ENCODE data around the gene TRAF5. TPM values are rescaled to one million over a fixed set of nuclear protein-coding genes. Genes with fewer than 3 reads are reported as not detected.

The TRAF5 gene
- total and polyA plus RNA-seq, 2 of the 4 experiments (the other 2 are of a cell fraction): 10.0 to 14.7 TPM

- H2BK120ac ChIP-seq (ENCODE audit: low read depth, low read length): no peak overlapping the region
- no peak overlapping the region for H3K4me3 ChIP-seq (ENCODE audit: insufficient read depth, low read depth, low read length)
- in situ Hi-C loops (cut with MboI; ENCODE audit: low sequenced_read_pairs) (no loop called here), dilution Hi-C loops (cut with HindIII; ENCODE audit: low sequenced_read_pairs, unreplicated experiment) (no loop called here), intact Hi-C loops (cut with micrococcal nuclease) (no loop called here)
- H2AK5ac ChIP-seq (ENCODE audit: low read depth, low read length): no peak overlapping the region
- H2AK9ac ChIP-seq (replicated peaks; ENCODE audit: low read depth, low read length, poor library complexity): no peak overlapping the region
- H4K5ac ChIP-seq (ENCODE audit: low read depth, low read length): no peak overlapping the region
- H3K9me1 ChIP-seq (ENCODE audit: insufficient read depth, low read length): no peaks in the 10 kb centered on the region
- H4K91ac ChIP-seq (ENCODE audit: insufficient read depth, low read depth, low read length): no peak overlapping the region
- BruUV-seq (replicated peaks): no TSS peak
- DNase-seq: no peak
- peaks cover 2% of the 10 kb centered on the region; the same call in 1 of the 2 replicates for H3K4me1 ChIP-seq (ENCODE audit: control insufficient read depth, insufficient read depth, low read length)
- no peaks in the 10 kb centered on the region for H3K27me3 ChIP-seq (ENCODE audit: control insufficient read depth, insufficient read depth, low read length)
- no peak overlapping the region for H2AFZ ChIP-seq (replicated peaks; ENCODE audit: low read length, poor library complexity)
- peaks cover 13% of the 10 kb centered on the region for H3K36me3 ChIP-seq (ENCODE audit: control insufficient read depth, insufficient read depth, low read length)
- POLR2A ChIA-PET (ENCODE audit: unreplicated experiment): no interaction called here
- H3K4ac ChIP-seq (ENCODE audit: low read depth, low read length): no peak overlapping the region
- H3K27ac ChIP-seq (ENCODE audit: insufficient read depth, low read length): no peak overlapping the region
- no peak overlapping the region for H3K18ac ChIP-seq (ENCODE audit: low read depth, low read length)
- no peak overlapping the region for H2BK5ac ChIP-seq (ENCODE audit: low read depth, low read length, poor library complexity, severe bottlenecking)
- peak; percentile 15 for ATAC-seq (ENCODE audit: low read depth)
- H2BK20ac ChIP-seq (ENCODE audit: low read depth, low read length): no peak overlapping the region
- no peak for TF ChIP-seq RAD21 (IDR thresholded peaks at IDR 0.05; ENCODE audit: low read length)
- no peak for TF ChIP-seq SMC3 (IDR thresholded peaks at IDR 0.05; ENCODE audit: low read depth, low read length)
- TF ChIP-seq NFE2L2 (IDR thresholded peaks at IDR 0.05; ENCODE audit: low read depth, low read length): no peak
- no peak for TF ChIP-seq RCOR1 (IDR thresholded peaks at IDR 0.05; ENCODE audit: insufficient replicate concordance, low read length)
- TF ChIP-seq, protein P1, sequence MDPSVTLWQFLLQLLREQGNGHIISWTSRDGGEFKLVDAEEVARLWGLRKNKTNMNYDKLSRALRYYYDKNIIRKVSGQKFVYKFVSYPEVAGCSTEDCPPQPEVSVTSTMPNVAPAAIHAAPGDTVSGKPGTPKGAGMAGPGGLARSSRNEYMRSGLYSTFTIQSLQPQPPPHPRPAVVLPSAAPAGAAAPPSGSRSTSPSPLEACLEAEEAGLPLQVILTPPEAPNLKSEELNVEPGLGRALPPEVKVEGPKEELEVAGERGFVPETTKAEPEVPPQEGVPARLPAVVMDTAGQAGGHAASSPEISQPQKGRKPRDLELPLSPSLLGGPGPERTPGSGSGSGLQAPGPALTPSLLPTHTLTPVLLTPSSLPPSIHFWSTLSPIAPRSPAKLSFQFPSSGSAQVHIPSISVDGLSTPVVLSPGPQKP (IDR thresholded peaks at IDR 0.05; ENCODE audit: borderline replicate concordance, low read depth, low read length): no peak
- TF ChIP-seq MXI1 (IDR thresholded peaks at IDR 0.05; ENCODE audit: borderline replicate concordance, low read depth, low read length): no peak
- peaks cover 3 to 13% of the 10 kb centered on the region in 2 experiments for H3K79me1 ChIP-seq (ENCODE audit: low read depth in 1 of 2, low read length in 2 of 2)
- no peak overlapping the region for H3K9ac ChIP-seq (ENCODE audit: low read depth, low read length)
- no peak overlapping the region for H3K14ac ChIP-seq (replicated peaks; ENCODE audit: low read depth, low read length)
- H4K8ac ChIP-seq (ENCODE audit: low read depth in 2 of 2, low read length in 2 of 2): no peak overlapping the region
- no peak overlapping the region for H3K4me2 ChIP-seq (ENCODE audit: low read depth, low read length)
- no peaks in the 10 kb centered on the region for H3K9me3 ChIP-seq (ENCODE audit: control insufficient read depth, insufficient read depth, low read length)
- no peaks in the 10 kb centered on the region; the same call in 1 of the 2 replicates for H4K20me1 ChIP-seq (ENCODE audit: insufficient read depth, low read length)
- H2BK15ac ChIP-seq (ENCODE audit: low read depth, low read length): no peak overlapping the region
- H3K56ac ChIP-seq (ENCODE audit: extremely low read depth, insufficient read depth, low read length): no peak overlapping the region
- H3K23ac ChIP-seq (ENCODE audit: low read depth, low read length): no peak overlapping the region
- CTCF ChIA-PET: interaction anchor here (0.6 kb wide), 1 partner anchor 851 kb away, joined by 3 read pairs; no protein-coding TSS in a partner anchor
Observed at GRCh38 chr1:211282023-211282373, 44.6 kb upstream of the TRAF5 start.
